Psoas muscle (tissue), 8 donors: ENCODE data around the gene TCF25. TPM values are rescaled to one million over a fixed set of nuclear protein-coding genes. Genes with fewer than 3 reads are reported as not detected.

Experiments used
- ATAC-seq, 4 donors: fragments of 200-7000 bp; cut with Tn5 transposase; one replicate each; pipeline ENCODE4 v1.9.1; 2020; ENCODE audit warnings: moderate library complexity in 3 of 4, mild to moderate bottlenecking in 2 of 4
- DNase-seq, 2 donors: peaks; one replicate each; pipeline ENCODE4 v3.0.0-alpha.2; 2020
- H3K27ac ChIP-seq: fragments of 200-600 bp; one replicate; pipeline ENCODE4 v1.8.0; 2022
- H3K27me3 ChIP-seq, 3 donors: fragments of 200-600 bp in 1 of 3; one replicate each; pipeline versions ENCODE4 v1.6.1 to v1.8.0; 2013 to 2022; ENCODE audit warnings: low read length in 2 of 3, mild to moderate bottlenecking in 2 of 3, moderate library complexity in 1 of 3; ENCODE audit not compliant: insufficient read depth in 3 of 3
- H3K36me3 ChIP-seq, 2 donors: fragments of 200-600 bp in 1 of 2; one replicate each; pipeline versions ENCODE4 v1.6.1 to v1.8.0; 2013 to 2022; ENCODE audit warnings: low read depth in 1 of 2, mild to moderate bottlenecking in 1 of 2, moderate library complexity in 1 of 2; ENCODE audit not compliant: insufficient read depth in 1 of 2
- H3K4me1 ChIP-seq: fragments of 200-600 bp; one replicate; pipeline ENCODE4 v1.8.0; 2022
- H3K4me3 ChIP-seq: fragments of 200-600 bp; one replicate; pipeline ENCODE4 v1.8.0; 2022; ENCODE audit warnings: mild to moderate bottlenecking
- H3K9me3 ChIP-seq: fragments of 200-600 bp; one replicate; pipeline ENCODE4 v1.8.0; 2022
- CTCF ChIP-seq: fragments of 200-600 bp; IDR thresholded peaks from one replicate; pipeline ENCODE4 v1.8.0; 2022; ENCODE audit warnings: antibody characterized with exemption
- WGBS, 3 donors: extraction: QIAGEN DNeasy Blood & Tissue Kit; methylation state at CpG; one replicate each; pipeline versions ENCODE4 v1.1.6 to v1.1.7; 2013; 5-methylcytosine and 5-hydroxymethylcytosine counted together
- intact Hi-C, 2 donors: fragments of 100-400 bp; cut with DNase I; formaldehyde crosslinking; loops; one replicate each; pipeline versions ENCODE4 v1.11.0 to v1.14.2; 2022
- polyA plus RNA-seq, 3 donors: library from polyadenylated mRNA; stranded (reverse); fragments of 200-250 nt; gene quantifications; one replicate each; pipeline ENCODE4 v1.2.3, GENCODE V29; 2013
- total RNA-seq, 4 donors: library from RNA; stranded (reverse); fragmentation: NEBNext Ultra II Directional in 2 of 4; extraction: Animal tissue kit (Norgen Biotek cat#: 25700) in 2 of 4; gene quantifications; one replicate each; pipeline versions ENCODE4 v1.2.1 to v1.2.4, GENCODE V29; 2021 to 2023
- donor health status: healthy with polysubstance abuse.
- donor health status: DM: no; HTN: no; CAD: no; lungs with moderate emphysema.
- donor health status: Bipolar disorder and iron deficiency.
- donor health status: healthy.
- donor health status: DM: yes; HTN: yes; CAD: no.
- donor health status: DM: no; HTN: no; CAD: no.
- donor health status: DM: no; HTN: no; CAD: no.
- donor health status: DM: yes; HTN: yes; CAD: no.

TCF25 gene
- total and polyA plus RNA-seq, 7 donors, result 46.1 to 93.6 (median 57.6) TPM

DNA sequence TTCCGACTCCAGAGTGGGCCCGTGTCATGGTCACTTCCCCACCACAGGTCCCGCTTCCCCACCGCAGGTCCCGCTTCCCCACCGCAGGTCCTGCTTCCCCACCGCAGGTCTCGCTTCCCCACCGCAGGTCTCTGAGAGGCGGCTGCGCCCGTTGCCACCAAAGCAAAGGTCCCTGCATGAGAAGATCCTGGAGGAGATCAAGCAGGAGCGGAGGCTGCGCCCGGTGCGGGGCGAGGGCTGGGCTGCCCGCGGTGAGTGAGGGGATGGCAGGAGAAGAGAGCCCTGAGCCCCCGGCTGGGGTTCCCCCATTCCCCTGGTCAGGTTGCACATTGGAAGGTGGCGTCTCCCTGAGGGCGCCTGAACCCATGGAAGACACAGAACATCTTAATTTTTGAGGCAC, 17.4 kb upstream of the TCF25 start:
- H3K36me3 ChIP-seq, result no peaks in the 10 kb centered on the region
- ATAC-seq (no peak), DNase-seq (no peak)
- no peak overlapping the region for H3K27ac ChIP-seq
- peaks cover 0 to 11% (median 0%) of the 10 kb centered on the region in 3 donors for H3K27me3 ChIP-seq
- intact Hi-C loops, result no loop called here
- H3K4me3 ChIP-seq, result no peak overlapping the region
- no peaks in the 10 kb centered on the region for H3K4me1 ChIP-seq
- no peaks in the 10 kb centered on the region for H3K9me3 ChIP-seq
- no peak for TF ChIP-seq CTCF
- WGBS, 3 donors, result 91 to 96% (median 94%) methylated on average over 22 of the region's 22 CpGs

DNA sequence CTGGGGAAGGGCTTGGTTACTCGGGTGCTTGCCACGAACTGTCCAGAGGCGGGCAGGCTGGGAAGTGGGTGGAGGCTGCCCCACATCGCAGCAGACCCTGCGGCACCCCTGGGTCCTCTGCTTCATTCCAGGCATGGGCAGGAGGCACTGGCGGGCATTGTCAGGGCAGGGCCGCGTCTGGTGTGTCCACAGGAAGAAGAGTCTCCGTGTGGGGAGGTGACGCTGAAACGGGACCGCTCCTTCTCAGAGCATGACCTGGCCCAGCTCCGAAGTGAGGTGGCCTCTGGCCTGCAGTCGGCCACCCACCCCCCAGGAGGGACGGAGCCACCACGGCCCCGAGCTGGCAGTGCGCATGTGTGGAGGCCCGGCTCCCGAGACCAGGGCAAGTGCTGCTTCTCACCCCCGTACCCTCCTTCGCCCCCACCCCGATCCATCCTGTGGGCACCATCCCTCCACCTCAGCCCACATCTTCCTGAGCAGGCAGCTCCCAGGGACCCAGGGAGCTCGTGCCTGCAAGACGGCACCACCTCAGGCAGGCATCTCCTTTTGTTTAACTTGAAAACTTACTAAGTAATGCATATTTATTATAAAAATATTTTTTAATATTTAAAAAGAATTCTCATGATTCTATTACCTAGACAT, 14.3 kb upstream of the TCF25 start:
- Histone ChIP-seq H3K4me1 (no peaks in the 10 kb centered on the region), H3K36me3 (no peaks in the 10 kb centered on the region), H3K9me3 (no peaks in the 10 kb centered on the region), H3K27ac (no peak overlapping the region), H3K27me3 (peaks cover 0 to 11% (median 0%) of the 10 kb centered on the region in 3 donors), H3K4me3 (no peak overlapping the region)
- no peak for DNase-seq
- WGBS, 3 donors, result 88 to 92% (median 92%) methylated on average over 23 to 25 of the region's 25 CpGs
- TF ChIP-seq CTCF, result no peak
- no peak for ATAC-seq
- intact Hi-C loops, result no loop called here

GRCh38 chr16:89859615-89860007, 13.8 kb upstream of the TCF25 start:
- 67 to 75% (median 74%) methylated on average over 16 of the region's 16 CpGs for WGBS, 3 donors
- no peak for TF ChIP-seq CTCF
- peaks cover 0 to 11% (median 0%) of the 10 kb centered on the region in 3 donors for H3K27me3 ChIP-seq
- DNase-seq, result no peak
- intact Hi-C loops, result loop anchor here (2.0 to 10.0 kb wide), 3 partner anchors 107 to 155 kb away; partner anchors contain the start of gene SPATA2L (in 1 of the 2)
- H3K4me1 ChIP-seq, result no peaks in the 10 kb centered on the region
- no peak overlapping the region for H3K27ac ChIP-seq
- no peak overlapping the region for H3K4me3 ChIP-seq
- no peaks in the 10 kb centered on the region for H3K9me3 ChIP-seq
- no peaks in the 10 kb centered on the region for H3K36me3 ChIP-seq
- no peak for ATAC-seq

DNA sequence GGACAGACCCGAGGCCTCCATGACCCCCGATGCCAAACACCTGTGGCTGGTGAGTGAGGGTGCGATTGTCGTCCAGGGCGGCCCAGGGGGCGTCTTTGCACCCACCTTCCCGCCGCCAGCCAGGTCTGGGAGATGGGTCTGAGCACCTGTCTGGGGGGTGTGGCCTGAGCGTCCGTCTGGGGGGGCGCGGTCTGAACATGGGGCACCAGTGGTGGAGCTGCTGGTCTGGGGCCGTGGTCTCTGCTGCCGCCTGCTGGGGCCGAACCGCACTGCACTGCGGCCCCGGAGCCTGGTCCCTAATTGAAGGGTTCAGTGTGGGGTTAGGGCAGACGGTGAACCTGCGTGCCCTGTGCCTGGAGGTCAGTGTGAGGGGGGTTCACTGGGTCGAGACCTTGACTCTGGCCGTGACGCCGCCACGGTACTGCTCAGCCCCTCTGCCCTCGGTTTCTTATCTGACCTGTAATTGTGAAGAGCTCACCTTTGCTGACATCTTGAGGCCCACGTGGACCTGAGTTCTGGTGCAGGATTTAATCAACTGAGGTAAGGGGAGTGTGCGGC, 12.6 kb upstream of the TCF25 start:
- peak; percentile 57 to 76 for DNase-seq
- Histone ChIP-seq H3K36me3 (no peaks in the 10 kb centered on the region), H3K27ac (no peak overlapping the region), H3K4me3 (no peak overlapping the region), H3K4me1 (no peaks in the 10 kb centered on the region), H3K9me3 (no peaks in the 10 kb centered on the region), H3K27me3 (peaks cover 0 to 8% (median 0%) of the 10 kb centered on the region in 3 donors)
- intact Hi-C loops, result loop anchor here (2.0 to 10.0 kb wide), 3 partner anchors 108 to 156 kb away; partner anchors contain the start of gene SPATA2L (in 1 of the 2)
- TF ChIP-seq CTCF, result peak; percentile 83
- WGBS, 3 donors, result 19 to 28% (median 22%) methylated on average over 28 of the region's 28 CpGs
- peak; percentile 79 to 94 (median 85) for ATAC-seq
